Adrenal gland (tissue), 12 donors: Measurements from ENCODE around the gene PTGES. TPM values are rescaled to one million over a fixed set of nuclear protein-coding genes. Genes with fewer than 3 reads are reported as not detected.

ENCODE experiments used
- DNase-seq, 7 donors: peaks; one replicate each; pipeline ENCODE4 v3.0.0-alpha.2; 2019 to 2020
- H3K27ac ChIP-seq, 5 donors: fragments of 200-600 bp; sonication (generic) in 4 of 5; 1 replicate in 3 of 5; 2 replicates in 2 of 5; pipeline versions ENCODE4 v1.5.1 to v1.8.0; 2016 to 2020; ENCODE audit warnings: mild to moderate bottlenecking in 1 of 5
- H3K27me3 ChIP-seq: fragments of 200-600 bp; 2 replicates; pipeline ENCODE4 v1.8.0; 2021
- H3K36me3 ChIP-seq, 2 donors: fragments of 200-600 bp; replicated peaks in 1 of 2; 1 replicate in 1 of 2; 2 replicates in 1 of 2; pipeline versions ENCODE4 v1.5.1 to v1.8.0; 2018 to 2022
- H3K4me1 ChIP-seq, 2 donors: fragments of 200-600 bp; replicated peaks in 1 of 2; 1 replicate in 1 of 2; 2 replicates in 1 of 2; pipeline versions ENCODE4 v1.5.1 to v1.8.0; 2018 to 2021
- H3K4me3 ChIP-seq, 4 donors: fragments of 200-600 bp; sonication (generic) in 3 of 4; one replicate each; pipeline ENCODE4 v1.5.1; 2016 to 2018
- H3K9me3 ChIP-seq, 3 donors: fragments of 200-600 bp; sonication (generic) in 1 of 3; replicated peaks in 1 of 3; 1 replicate in 2 of 3; 2 replicates in 1 of 3; pipeline versions ENCODE4 v1.5.1 to v1.8.0; 2016 to 2021
- POLR2A ChIP-seq, 2 donors: fragments of 450-650 bp; IDR thresholded peaks; one replicate each; pipeline ENCODE4 v1.6.1; 2017; ENCODE audit warnings: antibody characterized with exemption in 2 of 2, mild to moderate bottlenecking in 2 of 2, moderate library complexity in 1 of 2
- WGBS, 4 donors: extraction: QIAGEN DNeasy Blood & Tissue Kit in 2 of 4; methylation state at CpG; one replicate each; pipeline versions ENCODE4 v1.1.5 to v1.1.7; 2013 to 2017; 5-methylcytosine and 5-hydroxymethylcytosine counted together
- intact Hi-C, 2 donors: fragments of 100-400 bp; cut with DNase I; formaldehyde crosslinking; loops; one replicate each; pipeline versions ENCODE4 v1.14.1 to v1.15.0; 2022 to 2023
- polyA plus RNA-seq, 3 donors: library from polyadenylated mRNA; stranded (reverse); fragments of 200-250 nt in 2 of 3; fragments of 350-450 nt in 1 of 3; fragmentation: Illumina TruSeq in 1 of 3; extraction: RNeasy Lipid Tissue Mini Kit (QIAGEN cat#74804) in 1 of 3; gene quantifications; one replicate each; pipeline ENCODE4 v1.2.3, GENCODE V29; 2013 to 2014
- total RNA-seq, 9 donors: library from RNA; depleted of rRNA in 4 of 9; stranded (reverse); fragments of >200 nt in 4 of 9; fragments of 120-200 nt in 1 of 9; fragmentation: NEBNext Ultra II Directional in 1 of 9; extraction: Animal tissue kit (Norgen Biotek cat#: 25700) in 1 of 9; gene quantifications; one replicate each; pipeline versions ENCODE4 v1.1.0 to v1.2.4, GENCODE V29; 2013 to 2023
- TF ChIP-seq, protein P1 (sequence below), 6 experiments: fragments of 450-650 bp in 4 of 6; fragments of 200-600 bp in 2 of 6; sonication (generic) in 1 of 6; IDR thresholded peaks; 1 replicate in 5 of 6; 2 replicates in 1 of 6; pipeline versions ENCODE4 v1.5.1 to v1.8.0; 2016 to 2021; ENCODE audit warnings: antibody characterized with exemption in 6 of 6, mild to moderate bottlenecking in 2 of 6, moderate library complexity in 1 of 6
- donor health status: healthy with polysubstance abuse.
- donor health status: Bipolar disorder and iron deficiency.
- donor health status: DM: yes; HTN: yes; CAD: no.
- donor health status: DM: no; HTN: no; CAD: no.
- donor health status: DM: no; HTN: no; CAD: no.
- donor health status: DM: yes; HTN: yes; CAD: no.

Gene PTGES
- total and polyA plus RNA-seq, 12 donors: 0.12 to 4.4 (median 1.3) TPM; not detected in 1

DNA sequence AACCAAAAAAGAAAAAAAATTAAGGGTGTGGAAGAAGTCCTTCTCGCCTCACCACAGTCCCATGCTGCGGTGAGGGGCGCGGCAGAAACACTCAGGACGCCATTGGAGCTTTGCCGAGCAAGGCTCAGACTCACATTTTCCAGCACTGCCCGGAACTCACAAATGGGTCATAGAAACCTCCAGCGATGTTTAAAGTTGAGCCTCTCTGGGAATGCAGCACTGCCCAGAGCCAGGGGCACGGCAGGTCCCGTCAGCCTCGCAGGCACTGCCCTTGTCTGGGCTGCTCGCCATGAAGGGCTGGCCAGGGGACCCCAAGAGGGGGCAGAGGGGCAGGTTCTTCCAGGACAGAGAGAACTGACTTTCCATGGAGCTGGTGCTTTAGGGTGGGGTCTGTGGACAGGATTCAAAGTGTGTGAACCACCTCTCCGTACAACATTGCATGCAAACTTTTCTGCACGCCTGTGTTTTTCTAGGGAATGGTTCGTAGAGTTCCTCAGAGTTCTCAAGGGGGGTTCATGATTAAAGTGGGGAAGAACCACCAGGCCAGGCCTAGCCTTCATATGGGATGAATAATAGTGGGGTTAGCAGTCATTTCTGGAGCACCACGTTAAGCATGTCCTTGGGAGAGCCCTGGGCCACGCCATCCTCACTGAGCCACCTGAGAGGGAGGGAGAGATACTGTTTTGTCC lies 49.0 kb downstream of the PTGES start:
- H3K27me3 ChIP-seq: no peaks in the 10 kb centered on the region
- 62 to 75% (median 67%) methylated on average over 16 to 17 of the region's 17 CpGs for WGBS, 4 donors
- no peaks in the 10 kb centered on the region for H3K36me3 ChIP-seq
- intact Hi-C loops: no loop called here
- H3K9me3 ChIP-seq: no peaks in the 10 kb centered on the region
- no peak overlapping the region for H3K4me3 ChIP-seq
- no peak for TF ChIP-seq POLR2A (IDR thresholded peaks at IDR 0.05)
- no peaks in the 10 kb centered on the region for H3K4me1 ChIP-seq
- peak in 1 of 7 donors; percentile 33 for DNase-seq
- H3K27ac ChIP-seq: peak overlapping the region in 1 of 5 donors; percentile 55

- no peak for TF ChIP-seq POLR2A (IDR thresholded peaks at IDR 0.05)
- intact Hi-C loops: no loop called here
- H3K9me3 ChIP-seq: no peaks in the 10 kb centered on the region
- no peaks in the 10 kb centered on the region for H3K27me3 ChIP-seq
- H3K36me3 ChIP-seq: no peaks in the 10 kb centered on the region
- no peak for DNase-seq
- no peak overlapping the region for H3K4me3 ChIP-seq
- peaks cover 0 to under 1% of the 10 kb centered on the region in 2 donors for H3K4me1 ChIP-seq
- H3K27ac ChIP-seq: peak overlapping the region in 1 of 5 donors; percentile 58
- WGBS, 4 donors: 58 to 74% (median 64%) methylated on average over 10 to 19 of the region's 19 CpGs
Measured at GRCh38 chr9:129702589-129703520, 50.0 kb downstream of the PTGES start.

DNA sequence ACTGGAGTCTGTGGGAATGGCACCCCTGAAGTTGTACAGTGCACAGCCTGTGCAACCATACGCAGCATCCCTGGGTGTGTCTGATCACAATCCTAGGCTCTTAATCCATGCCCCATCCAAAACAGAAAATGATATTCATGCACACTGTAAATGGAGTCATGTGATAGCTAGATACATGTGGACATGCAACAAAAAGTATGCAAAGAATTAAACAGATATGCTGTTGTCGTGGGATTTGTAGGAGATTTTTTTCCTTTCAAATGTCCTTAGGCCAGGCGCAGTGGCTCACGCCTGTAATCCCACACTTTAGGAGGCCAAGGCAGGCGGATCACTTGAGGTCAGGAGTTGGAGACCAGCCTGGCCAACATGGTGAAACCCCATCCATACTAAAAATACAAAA lies 51.3 kb downstream of the PTGES start:
- WGBS, 4 donors: 84 to 93% (median 91%) methylated on average over 4 to 5 of the region's 5 CpGs
- TF ChIP-seq, protein P1, sequence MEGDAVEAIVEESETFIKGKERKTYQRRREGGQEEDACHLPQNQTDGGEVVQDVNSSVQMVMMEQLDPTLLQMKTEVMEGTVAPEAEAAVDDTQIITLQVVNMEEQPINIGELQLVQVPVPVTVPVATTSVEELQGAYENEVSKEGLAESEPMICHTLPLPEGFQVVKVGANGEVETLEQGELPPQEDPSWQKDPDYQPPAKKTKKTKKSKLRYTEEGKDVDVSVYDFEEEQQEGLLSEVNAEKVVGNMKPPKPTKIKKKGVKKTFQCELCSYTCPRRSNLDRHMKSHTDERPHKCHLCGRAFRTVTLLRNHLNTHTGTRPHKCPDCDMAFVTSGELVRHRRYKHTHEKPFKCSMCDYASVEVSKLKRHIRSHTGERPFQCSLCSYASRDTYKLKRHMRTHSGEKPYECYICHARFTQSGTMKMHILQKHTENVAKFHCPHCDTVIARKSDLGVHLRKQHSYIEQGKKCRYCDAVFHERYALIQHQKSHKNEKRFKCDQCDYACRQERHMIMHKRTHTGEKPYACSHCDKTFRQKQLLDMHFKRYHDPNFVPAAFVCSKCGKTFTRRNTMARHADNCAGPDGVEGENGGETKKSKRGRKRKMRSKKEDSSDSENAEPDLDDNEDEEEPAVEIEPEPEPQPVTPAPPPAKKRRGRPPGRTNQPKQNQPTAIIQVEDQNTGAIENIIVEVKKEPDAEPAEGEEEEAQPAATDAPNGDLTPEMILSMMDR (IDR thresholded peaks at IDR 0.05): no peak
- no peak for TF ChIP-seq POLR2A (IDR thresholded peaks at IDR 0.05)
- H3K9me3 ChIP-seq: no peaks in the 10 kb centered on the region
- H3K36me3 ChIP-seq: no peaks in the 10 kb centered on the region
- H3K4me3 ChIP-seq: no peak overlapping the region
- peaks cover 0 to 9% of the 10 kb centered on the region in 2 donors for H3K4me1 ChIP-seq
- H3K27me3 ChIP-seq: no peaks in the 10 kb centered on the region
- intact Hi-C loops: no loop called here
- no peak overlapping the region for H3K27ac ChIP-seq
- no peak for DNase-seq

- no peak for TF ChIP-seq POLR2A (IDR thresholded peaks at IDR 0.05)
- TF ChIP-seq, protein P1 (IDR thresholded peaks at IDR 0.05): no peak
- WGBS, 4 donors: 74 to 81% (median 77%) methylated on average over 11 of the region's 11 CpGs
- Histone ChIP-seq H3K9me3 (no peaks in the 10 kb centered on the region), H3K36me3 (no peaks in the 10 kb centered on the region), H3K27me3 (no peaks in the 10 kb centered on the region), H3K4me3 (no peak overlapping the region), H3K27ac (no peak overlapping the region), H3K4me1 (peaks cover 0 to 9% of the 10 kb centered on the region in 2 donors)
- DNase-seq: no peak
- intact Hi-C loops: no loop called here
Measured at GRCh38 chr9:129701054-129701453, 51.8 kb downstream of the PTGES start.

DNA sequence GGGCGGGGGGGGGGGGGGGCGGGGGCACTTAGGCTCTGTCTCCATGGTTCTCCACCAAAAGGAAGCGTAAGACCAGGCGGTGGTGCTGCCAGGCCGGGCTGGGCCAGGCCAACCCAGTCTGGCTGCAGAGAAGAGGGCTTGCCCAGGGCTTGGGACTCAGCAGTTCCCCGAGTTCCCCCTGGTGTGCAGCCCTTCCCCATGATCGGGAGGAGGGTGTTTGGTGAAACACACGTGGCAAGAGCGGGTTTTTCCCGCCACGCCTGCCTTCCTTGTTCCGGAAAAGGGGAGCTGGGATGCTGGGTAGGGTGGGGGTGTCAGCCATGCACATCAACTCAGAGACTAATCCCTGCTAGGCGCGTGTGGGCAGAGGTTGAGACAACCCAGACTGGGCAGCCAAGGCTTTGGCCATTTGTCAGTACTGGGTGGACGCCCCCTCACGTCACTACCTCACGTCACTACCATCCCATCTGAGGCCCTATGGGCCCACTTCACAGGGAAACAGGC lies 54.5 kb downstream of the PTGES start:
- intact Hi-C loops: no loop called here
- Histone ChIP-seq H3K27me3 (no peaks in the 10 kb centered on the region), H3K4me3 (peak overlapping the region in 1 of 4 donors; percentile 64), H3K4me1 (peaks cover 0 to 9% of the 10 kb centered on the region in 2 donors), H3K36me3 (no peaks in the 10 kb centered on the region), H3K27ac (peak overlapping the region in 1 of 5 donors; percentile 65), H3K9me3 (no peaks in the 10 kb centered on the region)
- 60 to 69% (median 64%) methylated on average over 11 to 16 of the region's 17 CpGs for WGBS, 4 donors
- peak in 1 of 7 donors; percentile 23 for DNase-seq
- TF ChIP-seq, protein P1 (IDR thresholded peaks at IDR 0.05): no peak
- no peak for TF ChIP-seq POLR2A (IDR thresholded peaks at IDR 0.05)
